Osteoblast (primary cell): Measurements from ENCODE around the gene FOXD2. TPM values are rescaled to one million over a fixed set of nuclear protein-coding genes. Genes with fewer than 3 reads are reported as not detected.
A peak's percentile ranks its signal among the peaks of the same experiment; 100 is the strongest.

ENCODE experiments used
- DNase-seq: peaks from one replicate; pipeline ENCODE4 v3.0.0; 2011; ENCODE audit warnings: low spot score, mixed read lengths; ENCODE audit not compliant: insufficient read length; ENCODE audit errors: missing footprints
- H2AFZ ChIP-seq: 2 replicates; pipeline ENCODE4 v1.6.0; 2011; ENCODE audit warnings: mild to moderate bottlenecking, low read length
- H3K27ac ChIP-seq: 2 replicates; pipeline ENCODE4 v1.5.1; 2011; ENCODE audit warnings: mild to moderate bottlenecking, low read depth, low read length, moderate library complexity
- H3K27me3 ChIP-seq: 2 replicates; pipeline ENCODE4 v1.6.0; 2012; ENCODE audit warnings: mild to moderate bottlenecking, control low read depth, inconsistent platforms, low read length, moderate library complexity; ENCODE audit not compliant: insufficient read depth
- H3K36me3 ChIP-seq: 2 replicates; pipeline ENCODE4 v1.5.1; 2011; ENCODE audit warnings: mild to moderate bottlenecking, low read length, control low read depth, moderate library complexity; ENCODE audit not compliant: insufficient read depth
- H3K4me1 ChIP-seq: 2 replicates; pipeline ENCODE4 v1.5.1; 2011; ENCODE audit warnings: mild to moderate bottlenecking, low read length, control low read depth, moderate library complexity; ENCODE audit not compliant: insufficient read depth
- H3K4me2 ChIP-seq: 2 replicates; pipeline ENCODE4 v1.6.0; 2011; ENCODE audit warnings: mild to moderate bottlenecking, low read length; ENCODE audit not compliant: insufficient read depth
- H3K4me3 ChIP-seq: fragments of 200-600 bp; sonication (generic); 3 replicates; pipeline ENCODE4 v1.5.1; 2012; ENCODE audit warnings: mild to moderate bottlenecking, low read length, inconsistent platforms; ENCODE audit not compliant: insufficient read depth
- H3K79me2 ChIP-seq: 2 replicates; pipeline ENCODE4 v1.6.0; 2012; ENCODE audit warnings: mild to moderate bottlenecking, low read length, control low read depth, inconsistent platforms; ENCODE audit not compliant: insufficient read depth
- H3K9me3 ChIP-seq: 2 replicates; pipeline ENCODE4 v1.5.1; 2011; ENCODE audit warnings: low read depth, low read length, control low read depth
- H4K20me1 ChIP-seq: 2 replicates; pipeline ENCODE4 v1.6.0; 2012; ENCODE audit warnings: mild to moderate bottlenecking, low read length, control low read depth; ENCODE audit not compliant: insufficient read depth
- total RNA-seq: library from RNA; depleted of rRNA; stranded (reverse); fragments of >200 nt; gene quantifications from 2 replicates; pipeline ENCODE4 v1.2.3, GENCODE V29; 2012
- TF ChIP-seq, protein P1 (sequence below): IDR thresholded peaks from 2 replicates; pipeline ENCODE4 v1.5.1; 2011; ENCODE audit warnings: mild to moderate bottlenecking, low read depth, low read length, moderate library complexity; ENCODE audit errors: extremely low read depth

The FOXD2 gene
- total RNA-seq, 1 donor = 0.72 TPM

DNA sequence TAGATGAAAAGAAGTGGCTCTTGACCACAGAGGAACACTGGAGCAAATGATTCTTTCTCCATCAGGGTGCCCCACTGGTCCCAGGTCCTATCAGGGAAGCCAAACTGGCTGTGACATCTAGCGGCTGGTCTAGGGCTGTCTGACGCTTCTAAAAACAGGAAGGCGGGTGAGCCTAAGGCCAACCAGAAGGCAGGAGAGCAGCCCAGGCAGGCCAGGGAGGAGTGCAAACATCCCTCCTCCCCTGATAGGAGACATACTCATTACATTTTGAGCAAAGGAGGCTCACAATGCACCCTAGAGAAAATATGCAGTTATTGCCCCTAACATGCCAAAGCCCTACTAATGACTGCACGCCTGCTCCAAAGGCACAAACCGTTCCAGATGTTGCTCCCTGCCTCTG is 32.1 kb upstream of the FOXD2 start:
- Histone ChIP-seq H3K4me3 (no peak overlapping the region), H3K27me3 (peaks cover 4% of the 10 kb centered on the region), H3K4me1 (peaks cover 37% of the 10 kb centered on the region), H2AFZ (no peak overlapping the region), H3K4me2 (no peak overlapping the region), H3K36me3 (no peaks in the 10 kb centered on the region), H3K9me3 (no peaks in the 10 kb centered on the region), H3K79me2 (no peaks in the 10 kb centered on the region), H3K27ac (no peak overlapping the region), H4K20me1 (no peaks in the 10 kb centered on the region)
- DNase-seq = peak; percentile 65
- TF ChIP-seq, protein P1, sequence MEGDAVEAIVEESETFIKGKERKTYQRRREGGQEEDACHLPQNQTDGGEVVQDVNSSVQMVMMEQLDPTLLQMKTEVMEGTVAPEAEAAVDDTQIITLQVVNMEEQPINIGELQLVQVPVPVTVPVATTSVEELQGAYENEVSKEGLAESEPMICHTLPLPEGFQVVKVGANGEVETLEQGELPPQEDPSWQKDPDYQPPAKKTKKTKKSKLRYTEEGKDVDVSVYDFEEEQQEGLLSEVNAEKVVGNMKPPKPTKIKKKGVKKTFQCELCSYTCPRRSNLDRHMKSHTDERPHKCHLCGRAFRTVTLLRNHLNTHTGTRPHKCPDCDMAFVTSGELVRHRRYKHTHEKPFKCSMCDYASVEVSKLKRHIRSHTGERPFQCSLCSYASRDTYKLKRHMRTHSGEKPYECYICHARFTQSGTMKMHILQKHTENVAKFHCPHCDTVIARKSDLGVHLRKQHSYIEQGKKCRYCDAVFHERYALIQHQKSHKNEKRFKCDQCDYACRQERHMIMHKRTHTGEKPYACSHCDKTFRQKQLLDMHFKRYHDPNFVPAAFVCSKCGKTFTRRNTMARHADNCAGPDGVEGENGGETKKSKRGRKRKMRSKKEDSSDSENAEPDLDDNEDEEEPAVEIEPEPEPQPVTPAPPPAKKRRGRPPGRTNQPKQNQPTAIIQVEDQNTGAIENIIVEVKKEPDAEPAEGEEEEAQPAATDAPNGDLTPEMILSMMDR = no peak

DNA sequence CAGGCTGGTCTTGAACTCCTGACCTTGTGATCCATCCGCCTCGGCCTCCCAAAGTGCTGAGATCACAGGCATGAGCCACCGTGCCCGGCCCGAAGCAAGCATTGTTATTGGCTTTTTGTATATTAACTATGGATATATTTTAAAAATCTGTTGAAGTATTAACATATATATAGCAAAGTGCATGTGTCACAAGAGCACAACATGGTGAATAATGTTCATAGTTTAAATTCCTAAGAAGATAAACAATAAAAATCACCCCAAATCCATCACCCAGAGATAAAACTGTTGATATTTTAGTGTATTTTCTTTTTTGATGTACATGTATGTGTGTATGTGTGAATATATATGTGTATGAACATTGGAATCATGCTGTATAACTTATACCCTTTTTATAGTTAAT is 30.9 kb upstream of the FOXD2 start:
- H3K27me3 ChIP-seq = no peaks in the 10 kb centered on the region
- peaks cover 46% of the 10 kb centered on the region for H3K4me1 ChIP-seq
- DNase-seq = peak; percentile 82
- no peaks in the 10 kb centered on the region for H3K79me2 ChIP-seq
- H3K4me2 ChIP-seq = no peak overlapping the region
- H3K36me3 ChIP-seq = no peaks in the 10 kb centered on the region
- TF ChIP-seq, protein P1 = no peak
- no peaks in the 10 kb centered on the region for H4K20me1 ChIP-seq
- H3K9me3 ChIP-seq = no peaks in the 10 kb centered on the region
- H2AFZ ChIP-seq = no peak overlapping the region
- H3K4me3 ChIP-seq = no peak overlapping the region
- no peak overlapping the region for H3K27ac ChIP-seq

DNA sequence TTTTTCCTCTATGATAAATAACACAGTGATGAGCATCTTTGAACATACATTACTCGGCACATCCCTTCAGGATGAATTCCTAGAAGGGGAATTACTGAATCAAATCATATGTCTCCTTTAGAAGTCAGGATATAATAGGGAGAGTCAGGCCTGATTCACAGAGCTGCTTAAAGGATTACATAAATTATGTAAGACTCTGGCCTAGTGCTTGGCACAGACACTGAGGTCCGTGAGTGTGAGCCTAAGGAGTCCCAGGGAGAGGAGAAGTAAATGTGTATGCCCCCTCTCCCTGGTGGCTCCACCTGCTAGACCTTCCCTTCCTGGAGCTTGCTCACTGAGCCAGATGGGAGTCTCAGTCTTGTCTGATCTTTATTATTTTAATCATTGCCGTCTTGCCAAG is 30.4 kb upstream of the FOXD2 start:
- Histone ChIP-seq H2AFZ (no peak overlapping the region), H4K20me1 (no peaks in the 10 kb centered on the region), H3K79me2 (no peaks in the 10 kb centered on the region), H3K9me3 (no peaks in the 10 kb centered on the region), H3K27me3 (no peaks in the 10 kb centered on the region), H3K4me3 (no peak overlapping the region), H3K4me1 (peaks cover 46% of the 10 kb centered on the region), H3K36me3 (no peaks in the 10 kb centered on the region), H3K4me2 (no peak overlapping the region), H3K27ac (no peak overlapping the region)
- TF ChIP-seq, protein P1 = no peak
- DNase-seq = no peak

DNA sequence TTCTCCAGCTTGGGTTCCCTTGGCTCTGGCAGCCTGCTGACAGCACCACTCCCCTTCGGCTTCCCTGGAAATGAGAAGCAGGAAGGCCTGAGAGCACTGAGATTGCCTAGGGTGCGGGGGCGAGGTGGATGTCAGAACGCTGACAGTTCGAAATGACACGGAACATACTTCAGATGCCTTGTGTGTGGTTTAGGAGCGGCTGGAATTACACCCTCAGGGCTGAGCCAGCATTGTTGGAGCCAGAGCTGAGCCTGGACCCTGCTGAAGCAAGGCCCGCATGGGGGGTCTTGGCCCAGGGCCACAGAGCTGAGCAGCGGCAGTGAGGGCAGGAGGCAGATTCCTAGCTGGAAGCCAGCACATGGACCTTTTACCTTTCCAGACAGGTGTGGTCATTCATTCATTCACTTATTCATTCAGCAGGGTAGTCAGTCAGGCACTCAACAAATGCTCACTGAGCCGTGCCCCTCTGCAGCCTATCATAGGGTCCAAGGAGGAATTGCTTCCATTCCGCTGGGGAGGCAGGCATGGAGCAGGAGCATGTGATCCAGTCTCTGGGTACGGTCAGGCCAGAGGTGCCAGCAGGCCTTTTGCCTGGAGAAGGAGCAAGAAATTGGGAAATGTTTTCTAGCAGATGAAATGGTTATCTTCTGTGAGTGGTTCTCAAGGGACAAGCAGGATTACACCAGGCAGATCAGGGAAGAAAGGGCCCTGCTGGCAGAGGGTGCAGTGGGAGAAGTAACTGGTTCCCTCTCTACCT is 28.4 kb upstream of the FOXD2 start:
- Histone ChIP-seq H3K27me3 (no peaks in the 10 kb centered on the region), H3K36me3 (no peaks in the 10 kb centered on the region), H3K79me2 (no peaks in the 10 kb centered on the region), H3K4me1 (peaks cover 46% of the 10 kb centered on the region), H3K4me2 (peak overlapping the region; percentile 12), H3K27ac (peak overlapping the region; percentile 54), H4K20me1 (no peaks in the 10 kb centered on the region), H3K9me3 (no peaks in the 10 kb centered on the region), H3K4me3 (no peak overlapping the region), H2AFZ (no peak overlapping the region)
- DNase-seq = peak; percentile 92
- TF ChIP-seq, protein P1 = no peak
